ENCODE measurements around the gene CSNK1D. TPM values are rescaled to one million over a fixed set of nuclear protein-coding genes. Genes with fewer than 3 reads are reported as not detected.
A peak's percentile ranks its signal among the peaks of the same experiment; 100 is the strongest.

Gene CSNK1D
- total and polyA plus RNA-seq, 4 donors: 35.2 to 144 (median 89.1) TPM

GRCh38 chr17:82310877-82311276, 37.4 kb upstream of the CSNK1D start:
- Histone ChIP-seq H3K9me3 (ENCODE audit: control insufficient read depth, insufficient read depth, low read length) (no peaks in the 10 kb centered on the region), H3K36me3 (ENCODE audit: control insufficient read depth, insufficient read depth, low read length) (no peaks in the 10 kb centered on the region), H3K27ac (ENCODE audit: low read depth, low read length) (no peak overlapping the region), H3K27me3 (ENCODE audit: control insufficient read depth, insufficient read depth, low read length) (peaks cover 3% of the 10 kb centered on the region), H3K4me3 (ENCODE audit: low read depth, low read length) (no peak overlapping the region), H3K4me1 (ENCODE audit: control insufficient read depth, insufficient read depth, low read length) (peaks cover 7% of the 10 kb centered on the region)
- WGBS (ENCODE audit: insufficient coverage): 81% methylated on average over 21 of the region's 21 CpGs
- no peak for DNase-seq (ENCODE audit: low read depth in 4 of 6, low spot score in 6 of 6)

GRCh38 chr17:82309656-82310570, 36.4 kb upstream of the CSNK1D start:
- no peaks in the 10 kb centered on the region for H3K9me3 ChIP-seq (ENCODE audit: control insufficient read depth, insufficient read depth, low read length)
- H3K4me3 ChIP-seq (ENCODE audit: low read depth, low read length): no peak overlapping the region
- H3K36me3 ChIP-seq (ENCODE audit: control insufficient read depth, insufficient read depth, low read length): no peaks in the 10 kb centered on the region
- no peak overlapping the region for H3K27ac ChIP-seq (ENCODE audit: low read depth, low read length)
- peaks cover 7% of the 10 kb centered on the region for H3K4me1 ChIP-seq (ENCODE audit: control insufficient read depth, insufficient read depth, low read length)
- 82% methylated on average over 24 of the region's 27 CpGs for WGBS (ENCODE audit: insufficient coverage)
- DNase-seq (ENCODE audit: low read depth in 4 of 6, low spot score in 6 of 6): no peak
- no peaks in the 10 kb centered on the region for H3K27me3 ChIP-seq (ENCODE audit: control insufficient read depth, insufficient read depth, low read length)

GRCh38 chr17:82305727-82306300, 32.3 kb upstream of the CSNK1D start:
- 77% methylated on average over 18 of the region's 20 CpGs for WGBS (ENCODE audit: insufficient coverage)
- no peak for DNase-seq (ENCODE audit: low read depth in 4 of 6, low spot score in 6 of 6)
- Histone ChIP-seq H3K27ac (ENCODE audit: low read depth, low read length) (peak overlapping the region; percentile 40), H3K9me3 (ENCODE audit: control insufficient read depth, insufficient read depth, low read length) (no peaks in the 10 kb centered on the region), H3K4me3 (ENCODE audit: low read depth, low read length) (no peak overlapping the region), H3K4me1 (ENCODE audit: control insufficient read depth, insufficient read depth, low read length) (peaks cover 15% of the 10 kb centered on the region), H3K27me3 (ENCODE audit: control insufficient read depth, insufficient read depth, low read length) (no peaks in the 10 kb centered on the region), H3K36me3 (ENCODE audit: control insufficient read depth, insufficient read depth, low read length) (no peaks in the 10 kb centered on the region)

- Histone ChIP-seq H3K9me3 (ENCODE audit: control insufficient read depth, insufficient read depth, low read length) (no peaks in the 10 kb centered on the region), H3K36me3 (ENCODE audit: control insufficient read depth, insufficient read depth, low read length) (no peaks in the 10 kb centered on the region), H3K4me3 (ENCODE audit: low read depth, low read length) (no peak overlapping the region), H3K27me3 (ENCODE audit: control insufficient read depth, insufficient read depth, low read length) (no peaks in the 10 kb centered on the region), H3K27ac (ENCODE audit: low read depth, low read length) (peak overlapping the region; percentile 40), H3K4me1 (ENCODE audit: control insufficient read depth, insufficient read depth, low read length) (peaks cover 16% of the 10 kb centered on the region)
- no peak for DNase-seq (ENCODE audit: low read depth in 4 of 6, low spot score in 6 of 6)
- 64% methylated on average over 19 of the region's 23 CpGs for whole genome bisulfite sequencing (ENCODE audit: insufficient coverage)
These were observed 31.6 kb upstream of the CSNK1D start for GRCh38 chr17:82304826-82305726.

GRCh38 chr17:82303944-82304808, 30.7 kb upstream of the CSNK1D start:
- WGBS (ENCODE audit: insufficient coverage): 57% methylated on average over 17 of the region's 26 CpGs
- no peak overlapping the region for H3K4me3 ChIP-seq (ENCODE audit: low read depth, low read length)
- H3K27ac ChIP-seq (ENCODE audit: low read depth, low read length): no peak overlapping the region
- H3K36me3 ChIP-seq (ENCODE audit: control insufficient read depth, insufficient read depth, low read length): no peaks in the 10 kb centered on the region
- no peaks in the 10 kb centered on the region for H3K9me3 ChIP-seq (ENCODE audit: control insufficient read depth, insufficient read depth, low read length)
- H3K4me1 ChIP-seq (ENCODE audit: control insufficient read depth, insufficient read depth, low read length): peaks cover 16% of the 10 kb centered on the region
- DNase-seq (ENCODE audit: low read depth in 4 of 6, low spot score in 6 of 6): no peak
- H3K27me3 ChIP-seq (ENCODE audit: control insufficient read depth, insufficient read depth, low read length): no peaks in the 10 kb centered on the region

GRCh38 chr17:82302991-82303943, 29.8 kb upstream of the CSNK1D start:
- no peak overlapping the region for H3K27ac ChIP-seq (ENCODE audit: low read depth, low read length)
- no peaks in the 10 kb centered on the region for H3K27me3 ChIP-seq (ENCODE audit: control insufficient read depth, insufficient read depth, low read length)
- DNase-seq (ENCODE audit: low read depth in 4 of 6, low spot score in 6 of 6): no peak
- no peak overlapping the region for H3K4me3 ChIP-seq (ENCODE audit: low read depth, low read length)
- no peaks in the 10 kb centered on the region for H3K9me3 ChIP-seq (ENCODE audit: control insufficient read depth, insufficient read depth, low read length)
- 82% methylated on average over 30 of the region's 35 CpGs for WGBS (ENCODE audit: insufficient coverage)
- peaks cover 21% of the 10 kb centered on the region for H3K4me1 ChIP-seq (ENCODE audit: control insufficient read depth, insufficient read depth, low read length)
- no peaks in the 10 kb centered on the region for H3K36me3 ChIP-seq (ENCODE audit: control insufficient read depth, insufficient read depth, low read length)

- Histone ChIP-seq H3K36me3 (ENCODE audit: control insufficient read depth, insufficient read depth, low read length) (no peaks in the 10 kb centered on the region), H3K27me3 (ENCODE audit: control insufficient read depth, insufficient read depth, low read length) (no peaks in the 10 kb centered on the region), H3K27ac (ENCODE audit: low read depth, low read length) (no peak overlapping the region), H3K4me1 (ENCODE audit: control insufficient read depth, insufficient read depth, low read length) (peaks cover 28% of the 10 kb centered on the region), H3K4me3 (ENCODE audit: low read depth, low read length) (no peak overlapping the region), H3K9me3 (ENCODE audit: control insufficient read depth, insufficient read depth, low read length) (no peaks in the 10 kb centered on the region)
- DNase-seq (ENCODE audit: low read depth in 4 of 6, low spot score in 6 of 6): no peak
- 95% methylated on average over 14 of the region's 15 CpGs for WGBS (ENCODE audit: insufficient coverage)
These were observed 29.1 kb upstream of the CSNK1D start for GRCh38 chr17:82302568-82302963.

- no peaks in the 10 kb centered on the region for H3K36me3 ChIP-seq (ENCODE audit: control insufficient read depth, insufficient read depth, low read length)
- no peak overlapping the region for H3K4me3 ChIP-seq (ENCODE audit: low read depth, low read length)
- DNase-seq (ENCODE audit: low read depth in 4 of 6, low spot score in 6 of 6): no peak
- H3K4me1 ChIP-seq (ENCODE audit: control insufficient read depth, insufficient read depth, low read length): peaks cover 33% of the 10 kb centered on the region
- whole genome bisulfite sequencing (ENCODE audit: insufficient coverage): 73% methylated on average over 15 of the region's 23 CpGs
- no peaks in the 10 kb centered on the region for H3K27me3 ChIP-seq (ENCODE audit: control insufficient read depth, insufficient read depth, low read length)
- H3K27ac ChIP-seq (ENCODE audit: low read depth, low read length): no peak overlapping the region
- H3K9me3 ChIP-seq (ENCODE audit: control insufficient read depth, insufficient read depth, low read length): no peaks in the 10 kb centered on the region
These were observed 28.5 kb upstream of the CSNK1D start for GRCh38 chr17:82301916-82302567.

All from spinal cord (tissue), 10 donors.